A172 (cell line): ENCODE results near the gene NUPR2. TPM values are rescaled to one million over a fixed set of nuclear protein-coding genes. Genes with fewer than 3 reads are reported as not detected.
"Not testable (repeated sequence)": the region's sequence is repeated elsewhere in the genome, so short reads cannot be mapped to it uniquely, and the experiment has no call there.

ENCODE experiments used
- DNase-seq: peaks from one replicate; pipeline ENCODE4 v3.0.0-alpha.2; 2015; ENCODE audit warnings: low spot score
- total RNA-seq: library from RNA; depleted of rRNA; stranded (reverse); fragments of >200 nt; shearing (Covaris generic); gene quantifications from 2 replicates; pipeline ENCODE4 v1.2.3, GENCODE V29; 2014; rRNA removed

NUPR2 gene, protein sequence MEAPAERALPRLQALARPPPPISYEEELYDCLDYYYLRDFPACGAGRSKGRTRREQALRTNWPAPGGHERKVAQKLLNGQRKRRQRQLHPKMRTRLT
- total RNA-seq: not detected in 2 replicates

DNA sequence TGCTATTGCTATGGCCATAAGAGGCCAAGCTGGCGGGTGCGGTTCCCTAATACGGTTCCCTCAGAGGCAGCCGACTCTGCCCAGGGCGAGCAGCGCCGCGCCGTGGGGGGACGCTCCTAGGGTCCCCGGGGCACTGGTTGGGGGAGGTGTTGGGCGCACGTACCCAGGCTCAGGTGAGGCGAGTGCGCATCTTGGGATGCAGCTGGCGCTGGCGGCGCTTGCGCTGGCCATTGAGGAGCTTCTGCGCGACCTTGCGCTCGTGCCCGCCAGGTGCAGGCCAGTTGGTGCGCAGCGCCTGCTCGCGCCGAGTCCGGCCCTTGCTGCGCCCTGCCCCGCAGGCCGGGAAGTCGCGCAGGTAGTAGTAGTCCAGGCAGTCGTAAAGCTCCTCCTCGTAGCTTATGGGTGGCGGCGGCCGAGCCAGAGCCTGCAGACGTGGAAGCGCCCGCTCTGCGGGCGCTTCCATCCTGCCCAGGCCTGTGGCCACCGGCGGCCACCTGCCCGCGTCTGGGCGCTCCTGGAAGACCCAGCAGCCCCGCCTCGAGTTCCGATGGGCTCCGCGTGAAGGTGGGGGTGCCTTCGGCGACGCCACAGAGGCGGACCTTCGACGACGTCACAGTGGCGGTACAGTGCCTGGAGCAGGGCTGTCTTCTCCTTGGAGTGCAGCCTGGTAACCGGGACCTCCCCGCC lies at the start of gene NUPR2:
TSS of gene NUPR2 (minus strand) at position 566 of the 687 bp plus-strand sequence. CDS start at position 463, 103 bp downstream.
- no peak for DNase-seq

DNA sequence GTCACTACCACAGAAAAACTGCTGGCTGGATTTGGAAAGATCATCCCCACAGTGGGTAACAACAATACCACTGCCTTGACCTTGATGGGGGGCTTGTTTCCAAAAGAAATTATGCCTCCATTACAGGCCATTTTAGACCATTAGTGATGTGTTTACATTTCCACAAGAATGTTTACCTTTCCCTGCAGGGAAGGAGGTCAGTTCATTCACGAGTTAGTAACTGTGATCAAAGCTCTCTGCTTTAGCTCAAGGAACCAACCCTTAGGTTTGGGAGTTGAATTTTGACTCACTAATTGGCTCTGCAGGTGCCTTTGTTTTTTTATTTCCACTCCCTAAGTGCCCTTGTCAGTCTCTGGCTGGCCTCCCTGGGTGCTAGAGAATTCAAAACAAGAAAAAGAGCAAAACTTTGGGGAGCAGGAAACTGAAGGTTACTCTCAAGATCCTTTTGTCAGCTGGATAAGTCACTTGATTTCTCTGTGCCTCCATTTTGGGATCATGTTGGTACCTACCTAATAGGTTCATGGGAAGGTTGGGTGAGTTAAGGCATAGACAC lies 41.1 kb upstream of the NUPR2 start:
- DNase-seq: no peak

DNA sequence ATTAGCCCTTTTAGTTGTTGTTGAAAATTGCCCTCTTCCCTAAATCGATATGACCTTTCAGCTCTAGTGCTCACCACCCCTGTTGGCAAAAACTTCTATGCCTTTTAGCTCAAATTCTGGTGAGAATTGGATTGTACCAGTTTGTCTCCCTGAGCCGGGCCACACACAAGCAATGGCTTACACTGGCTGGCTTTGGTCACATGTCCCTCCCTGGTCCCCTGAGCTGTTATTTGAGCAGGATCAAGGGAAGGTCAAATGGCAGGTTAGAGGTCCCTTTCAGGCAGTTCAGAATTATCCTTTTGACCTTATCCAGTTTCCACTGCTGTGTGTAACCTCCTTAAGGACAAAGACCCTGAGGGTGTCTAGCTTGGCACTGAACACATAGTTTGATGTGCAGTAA lies 14.8 kb upstream of the NUPR2 start:
- DNase-seq: not testable (repeated sequence)

DNA sequence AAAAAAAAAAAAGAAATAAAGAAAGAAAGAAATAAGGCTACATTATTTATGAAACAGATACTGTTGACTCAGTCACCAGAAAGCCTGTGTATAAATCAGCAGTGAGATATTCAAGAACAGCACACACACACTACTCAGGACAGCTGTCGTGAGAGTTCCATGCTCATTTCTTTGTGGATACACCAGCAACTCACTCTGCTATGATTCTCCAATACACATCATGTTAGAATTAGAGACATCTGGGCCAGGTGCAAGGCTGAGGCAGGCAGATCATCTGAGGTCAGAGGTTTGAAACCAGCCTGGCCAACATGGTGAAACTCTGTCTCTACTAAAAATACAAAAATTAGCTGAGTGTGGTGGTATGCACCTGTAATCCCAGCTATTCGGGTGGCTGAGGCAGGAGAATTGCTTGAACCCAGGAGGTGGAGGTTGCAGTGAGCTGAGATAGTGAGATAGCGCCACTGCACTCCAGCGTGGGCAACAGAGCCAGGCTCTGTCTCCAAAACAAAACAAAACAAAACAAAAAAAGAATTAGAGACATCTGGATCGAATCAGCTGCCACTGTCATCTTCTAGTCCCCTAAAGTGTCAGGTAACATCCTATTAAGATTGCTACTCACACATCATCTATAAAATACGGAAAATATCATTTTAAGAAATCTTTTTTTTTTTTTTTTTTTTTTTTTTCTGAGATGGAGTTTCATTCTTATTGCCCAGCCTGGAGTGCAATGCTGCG lies 11.2 kb upstream of the NUPR2 start:
- DNase-seq: no peak

DNA sequence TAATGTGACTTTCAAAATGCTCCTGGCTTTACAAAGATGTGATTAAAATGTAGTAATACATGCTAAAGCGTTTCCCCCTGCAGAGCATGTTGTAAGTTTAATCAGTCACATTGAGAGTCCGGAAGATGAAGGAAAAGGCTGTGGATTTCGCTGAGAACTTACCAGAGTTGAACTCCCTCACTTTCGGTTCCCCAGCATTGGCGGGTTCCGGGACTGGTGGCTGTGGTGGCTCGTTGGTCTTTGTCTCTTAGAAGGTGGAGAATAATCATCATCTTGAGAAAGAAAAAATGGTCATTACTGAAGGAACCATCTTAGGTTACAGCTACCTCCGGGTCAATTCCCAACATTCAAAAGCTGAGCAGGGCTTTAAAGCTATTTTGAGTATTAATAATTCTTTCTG lies 9.6 kb upstream of the NUPR2 start:
- DNase-seq: no peak

DNA sequence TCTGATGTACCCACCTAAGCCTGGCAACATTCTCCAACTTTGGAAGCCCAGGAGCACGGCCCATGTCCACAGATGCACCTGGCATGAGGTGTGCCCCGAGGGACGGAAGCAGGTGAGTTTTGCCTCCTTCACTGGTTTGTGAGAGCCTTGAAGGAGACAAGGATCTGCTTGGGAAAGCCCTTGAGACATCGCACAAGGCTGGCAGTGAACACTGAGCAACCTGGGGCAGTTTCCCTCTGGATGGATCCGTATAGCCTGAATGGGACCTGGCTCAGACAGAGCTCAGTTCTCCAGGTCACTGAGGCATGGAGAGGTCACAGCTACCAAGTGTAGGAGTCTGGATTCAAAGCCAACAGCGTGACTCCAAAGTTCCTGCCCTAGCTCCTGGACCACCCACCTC lies 8.8 kb upstream of the NUPR2 start:
- no peak for DNase-seq

DNA sequence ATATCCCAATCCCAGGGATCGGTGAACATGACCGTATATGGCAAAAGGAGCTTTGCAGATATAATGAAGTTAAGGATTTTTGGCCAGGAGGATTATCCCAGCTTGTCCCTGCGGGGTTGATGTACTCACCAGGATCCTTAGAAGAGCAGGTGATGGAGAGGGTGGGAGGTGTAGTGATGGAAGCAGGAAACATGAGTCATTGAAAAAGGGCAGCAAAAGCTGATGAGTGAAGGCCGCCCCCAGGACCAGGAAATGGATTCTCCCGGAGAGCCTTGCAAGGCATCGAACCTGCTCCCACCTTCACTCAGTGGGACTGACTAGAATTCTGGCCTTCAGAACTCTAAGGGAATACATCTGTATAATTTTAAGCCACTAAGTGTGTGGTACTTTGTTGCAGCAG lies 5.2 kb upstream of the NUPR2 start:
- DNase-seq: no peak

DNA sequence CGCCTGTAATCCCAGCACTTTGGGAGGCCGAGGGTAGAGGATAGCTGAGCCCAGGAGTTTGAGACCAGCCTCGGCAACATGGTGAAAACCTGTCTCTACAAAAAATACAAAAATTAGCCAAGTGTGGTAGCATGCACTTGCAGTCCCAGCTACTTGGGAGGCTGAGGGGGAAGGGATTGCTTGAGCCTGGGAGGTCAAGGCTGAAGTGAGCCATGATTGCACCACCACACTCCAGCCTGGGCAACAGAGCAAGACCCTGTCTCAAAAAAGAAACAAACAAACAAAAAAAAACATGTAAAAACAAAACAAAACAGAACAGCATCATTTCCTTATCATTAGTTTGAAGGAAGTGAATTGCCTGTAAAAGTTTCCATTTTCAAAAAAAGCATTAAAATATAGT lies 4.0 kb downstream of the NUPR2 start:
- not testable (repeated sequence) for DNase-seq

DNA sequence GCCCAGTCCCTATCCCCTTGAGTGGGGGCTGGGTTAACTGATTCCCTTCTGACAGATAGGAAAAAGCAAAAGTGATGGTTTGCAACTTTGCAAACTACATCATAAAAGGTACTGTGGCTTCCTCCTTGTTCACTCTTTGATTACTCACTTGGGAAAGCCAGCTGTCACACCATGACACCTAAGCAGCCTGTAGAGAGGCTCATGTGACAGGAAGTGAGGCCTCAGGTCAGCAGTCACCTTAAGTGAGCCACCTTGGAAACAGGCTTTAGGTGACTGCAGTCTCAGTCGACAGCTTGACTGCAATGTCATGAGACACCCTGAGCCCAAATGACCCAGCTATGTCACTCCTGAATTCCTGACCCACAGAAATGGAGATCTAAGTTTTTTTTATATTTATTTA lies 5.6 kb downstream of the NUPR2 start:
- DNase-seq: no peak

DNA sequence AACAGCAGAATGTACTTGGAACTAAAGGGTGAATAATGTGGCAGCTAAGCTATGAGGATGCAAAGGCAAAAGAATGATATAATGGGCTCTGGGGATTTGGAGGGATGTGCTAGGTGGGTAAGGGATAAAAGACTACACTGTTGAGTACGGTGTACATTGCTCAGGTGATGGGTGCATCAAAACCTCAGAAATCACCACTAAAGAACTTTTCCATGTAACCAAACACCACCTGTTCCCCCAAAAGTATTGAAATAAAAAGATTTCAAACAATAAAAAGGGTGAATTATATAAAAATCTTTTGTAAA lies 8.3 kb downstream of the NUPR2 start:
- no peak for DNase-seq

DNA sequence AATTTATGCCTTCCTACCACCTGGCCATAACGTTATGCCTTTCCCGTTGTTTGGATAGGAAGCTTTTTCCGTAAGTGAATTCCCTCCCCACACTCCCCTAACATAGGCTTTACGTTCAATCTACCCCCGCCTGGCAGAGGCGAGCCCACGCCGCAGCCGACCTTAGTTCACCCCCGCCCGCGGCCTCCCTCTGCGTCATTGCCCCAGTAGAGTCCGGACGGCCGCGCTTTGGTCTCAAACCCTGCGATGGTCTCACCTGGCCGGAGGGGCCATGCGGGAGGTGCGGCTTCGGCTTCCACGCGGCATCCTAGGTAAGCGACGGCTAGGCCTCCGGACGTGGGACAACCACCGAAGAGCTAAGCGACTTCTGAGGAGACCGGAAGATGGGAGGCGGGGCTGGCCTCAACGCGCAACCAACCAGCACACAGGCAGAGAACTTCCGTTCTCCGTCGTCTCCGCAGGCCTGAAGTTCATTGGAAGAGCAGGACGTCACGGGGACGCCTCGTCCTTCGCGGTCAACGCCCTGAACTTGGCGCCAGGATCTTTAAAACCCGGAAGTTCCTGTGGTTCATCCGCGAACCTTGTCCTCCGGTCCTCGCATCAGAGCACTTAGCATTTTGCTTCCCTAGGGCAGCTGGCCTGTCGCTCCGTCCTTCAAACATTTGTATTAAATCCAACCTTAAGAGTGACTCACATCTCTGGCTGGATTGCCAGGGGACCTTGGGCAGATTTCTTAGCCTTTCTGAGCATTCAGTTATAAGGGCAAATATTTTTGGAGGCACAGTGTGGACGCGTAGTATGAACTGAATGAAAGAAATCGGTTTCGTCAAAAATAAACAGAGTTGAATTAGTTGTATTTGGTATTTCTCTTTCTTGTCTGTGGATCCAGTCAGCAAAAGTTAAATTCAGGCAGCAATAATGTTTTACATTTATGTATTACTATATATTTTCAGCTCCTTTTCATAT lies 9.8 kb downstream of the NUPR2 start, which contains the start of gene CHCHD2:
TSS of gene CHCHD2 (minus strand) at position 369 of the 966 bp plus-strand sequence. CDS start at position 306, 63 bp downstream.
- peak; percentile 100 for DNase-seq

DNA sequence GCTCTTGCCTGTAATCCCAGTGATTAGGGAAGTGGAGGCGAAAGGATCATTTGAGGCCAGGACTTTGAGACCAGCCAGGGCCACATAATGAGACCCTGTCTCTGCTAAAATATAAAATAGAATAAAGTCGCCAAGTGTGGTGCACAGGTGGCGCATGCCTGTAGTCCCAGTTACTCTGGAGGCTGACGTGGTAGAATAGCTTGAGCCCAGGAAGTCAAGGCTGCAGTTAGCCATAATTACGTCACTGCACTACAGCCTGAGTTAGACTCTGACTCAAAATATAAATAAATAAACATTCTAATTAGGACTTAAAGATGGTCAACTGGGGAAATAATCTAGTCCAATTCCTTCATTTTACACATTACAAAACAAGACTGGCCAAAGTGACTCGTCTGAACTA lies 10.7 kb downstream of the NUPR2 start:
- peak; percentile 83 for DNase-seq

DNA sequence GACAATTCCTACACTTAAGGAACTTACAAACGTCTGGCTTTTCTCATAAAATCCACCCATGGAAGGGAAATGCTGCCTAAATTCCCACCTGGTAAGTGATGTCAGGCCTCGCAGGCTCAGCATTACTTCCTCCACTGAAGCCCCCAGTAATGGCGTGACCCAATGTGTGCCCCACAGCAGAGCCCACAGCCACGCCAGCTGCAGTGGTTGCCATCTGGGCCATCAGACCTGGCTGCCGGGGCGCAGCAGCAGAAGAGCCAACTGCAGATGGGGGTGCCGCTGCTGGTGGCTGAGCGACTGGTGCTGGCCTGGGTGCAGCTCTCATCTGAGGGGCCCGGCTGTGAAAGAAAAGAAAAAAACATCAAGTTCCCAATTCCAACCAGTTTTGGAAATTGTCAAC lies 12.1 kb downstream of the NUPR2 start:
- DNase-seq: not testable (repeated sequence)

DNA sequence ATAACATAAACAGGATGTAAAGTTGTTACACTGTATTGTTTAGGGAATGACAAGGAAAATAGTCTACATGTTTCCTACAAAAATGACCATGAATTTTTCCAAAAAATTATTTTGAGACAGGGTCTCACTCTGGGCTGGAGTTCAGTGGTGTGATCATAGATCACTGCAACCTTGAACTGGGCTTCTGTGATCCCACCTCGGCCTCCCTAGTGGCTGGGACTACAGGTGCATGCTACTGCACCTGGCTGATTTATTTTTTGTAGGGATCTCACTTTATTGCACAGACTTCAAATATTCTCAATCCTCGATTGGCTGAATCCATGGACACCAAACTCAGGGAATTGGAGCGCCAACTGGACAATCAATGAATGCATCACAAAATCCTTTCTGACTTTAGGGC lies 16.6 kb downstream of the NUPR2 start:
- DNase-seq: no peak

DNA sequence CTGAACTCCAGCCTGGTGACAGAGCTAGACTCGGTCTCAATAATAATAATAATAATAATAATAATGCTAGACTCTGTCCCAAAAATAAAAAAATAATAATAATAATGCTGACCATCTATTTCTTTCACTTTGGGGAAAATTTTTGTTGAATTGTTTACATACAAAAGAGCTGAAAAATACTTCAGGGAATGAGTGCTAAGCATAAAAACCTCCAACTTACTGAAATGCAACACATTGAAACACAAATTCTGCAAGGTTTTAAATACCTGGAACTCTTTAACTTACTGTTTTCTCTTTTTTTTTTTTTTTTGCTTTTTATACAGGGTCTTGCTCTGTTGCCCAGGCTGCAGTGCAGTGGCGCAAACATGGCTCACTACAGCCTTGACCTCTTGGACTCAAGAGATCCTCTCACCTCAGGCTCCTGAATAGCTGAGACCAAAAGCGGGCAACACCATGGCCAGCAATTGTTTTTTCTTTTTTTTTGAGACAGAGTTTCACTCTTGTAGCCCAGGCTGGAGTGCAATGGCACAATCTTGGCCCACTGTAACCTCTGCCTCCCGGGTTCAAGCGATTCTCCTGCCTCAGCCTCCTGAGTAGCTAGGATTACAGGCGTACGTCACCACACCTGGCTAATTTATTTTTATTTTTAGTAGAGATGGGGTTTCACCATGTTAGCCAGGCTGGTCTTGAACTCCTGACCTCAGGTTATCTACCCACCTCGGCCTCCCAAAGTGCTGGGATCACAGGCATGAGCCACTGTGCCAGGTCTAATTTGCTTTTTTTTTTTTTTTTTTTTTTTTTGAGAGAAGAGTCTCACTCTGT lies 17.8 kb downstream of the NUPR2 start:
- not testable (repeated sequence) for DNase-seq

DNA sequence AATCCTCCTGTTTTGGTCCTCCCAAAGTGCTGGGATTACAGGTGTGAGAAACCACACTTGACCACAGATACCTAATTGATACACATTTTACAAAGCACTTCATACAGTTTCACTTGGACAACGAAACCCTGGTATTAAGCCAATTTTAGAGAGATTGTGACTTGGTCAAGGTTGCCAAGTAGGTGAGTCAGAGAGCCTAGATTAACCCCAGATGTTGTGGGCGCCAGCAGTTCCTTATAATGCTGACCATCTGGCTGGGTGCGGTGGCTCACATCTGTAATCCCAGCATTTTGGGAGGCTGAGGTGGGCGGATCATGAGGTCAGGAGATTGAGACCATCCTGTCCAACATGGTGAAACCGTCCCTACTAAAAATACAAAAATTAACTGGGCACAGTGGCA lies 18.5 kb downstream of the NUPR2 start:
- DNase-seq: peak; percentile 80

DNA sequence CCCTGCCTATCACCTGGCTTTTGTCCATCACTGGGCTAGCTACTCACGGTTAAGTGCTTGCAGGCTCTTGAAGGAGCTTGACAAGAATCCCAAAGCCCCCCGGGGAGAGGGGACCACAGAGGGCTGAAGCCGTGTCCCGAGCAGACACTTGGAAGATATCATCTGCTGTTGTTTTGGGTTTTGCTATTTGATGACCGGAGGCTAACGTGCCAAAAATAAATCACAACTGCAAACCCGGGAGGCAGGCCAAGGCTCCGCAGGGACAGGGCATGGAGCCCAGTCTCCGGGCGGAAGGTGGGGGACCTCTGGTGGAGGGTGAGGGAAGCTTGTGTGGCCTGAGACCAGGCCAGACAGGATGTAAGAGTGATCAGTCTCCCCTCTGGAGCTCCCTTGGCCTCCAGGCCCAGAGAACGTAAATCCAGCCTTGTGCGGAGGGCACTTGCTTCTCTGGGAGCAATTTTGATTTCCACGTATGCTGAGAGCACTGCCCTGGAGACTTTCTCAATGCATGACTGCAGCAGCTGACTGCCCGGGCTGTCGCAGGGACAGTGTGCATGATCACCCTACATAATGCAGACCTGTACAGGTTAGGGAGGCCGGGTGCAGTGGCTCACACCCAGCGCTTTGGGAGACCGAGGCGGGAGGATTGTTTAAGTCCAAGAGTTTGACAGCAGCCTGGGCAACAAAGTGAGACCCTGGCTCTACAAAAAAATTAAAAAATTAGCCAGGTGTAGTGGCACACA lies 23.3 kb downstream of the NUPR2 start, which contains the start of gene PHKG1:
TSS of gene PHKG1 (minus strand) at position 164 of the 743 bp plus-strand sequence. CDS start 4,011 bp downstream, outside the sequence.
- DNase-seq: peak; percentile 84

DNA sequence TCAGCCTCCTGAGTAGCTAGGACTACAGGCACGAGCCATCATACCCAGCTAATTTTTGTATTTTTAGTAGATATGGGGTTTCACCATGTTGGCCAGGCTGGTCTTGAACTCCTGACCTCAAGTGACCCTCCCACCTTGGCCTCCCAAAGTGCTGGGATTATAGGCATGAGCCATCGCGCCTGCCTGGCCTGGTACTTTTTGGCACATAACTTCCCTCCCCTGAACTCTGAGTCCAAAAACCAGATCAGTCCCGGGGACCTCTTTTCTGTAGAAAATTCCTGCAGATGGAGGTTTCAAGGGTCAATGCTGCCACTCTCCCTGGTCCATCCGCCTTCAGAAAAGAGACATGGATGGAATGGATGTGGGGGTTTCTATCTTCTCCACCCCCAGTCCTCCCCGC lies 23.8 kb downstream of the NUPR2 start:
- not testable (repeated sequence) for DNase-seq

DNA sequence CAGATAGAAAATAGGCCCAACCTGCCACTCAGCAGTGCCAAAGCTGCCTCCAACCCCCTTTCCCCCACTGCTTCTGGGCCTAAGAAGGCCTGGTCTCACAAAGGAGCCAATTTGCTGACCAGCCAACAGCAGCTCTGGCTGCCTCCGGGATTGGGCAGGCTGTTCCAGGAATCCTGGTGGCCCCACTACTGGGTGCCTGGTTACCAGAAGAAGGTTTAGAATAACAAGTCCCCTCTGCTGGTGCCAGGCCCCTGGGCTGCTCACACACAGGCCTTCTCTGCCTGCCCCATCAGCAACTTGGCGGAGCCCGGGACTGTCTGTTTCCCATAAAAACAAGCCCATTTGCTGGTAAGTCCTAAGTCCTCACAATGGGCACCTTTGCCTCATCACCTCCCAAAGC lies 24.6 kb downstream of the NUPR2 start:
- DNase-seq: no peak

DNA sequence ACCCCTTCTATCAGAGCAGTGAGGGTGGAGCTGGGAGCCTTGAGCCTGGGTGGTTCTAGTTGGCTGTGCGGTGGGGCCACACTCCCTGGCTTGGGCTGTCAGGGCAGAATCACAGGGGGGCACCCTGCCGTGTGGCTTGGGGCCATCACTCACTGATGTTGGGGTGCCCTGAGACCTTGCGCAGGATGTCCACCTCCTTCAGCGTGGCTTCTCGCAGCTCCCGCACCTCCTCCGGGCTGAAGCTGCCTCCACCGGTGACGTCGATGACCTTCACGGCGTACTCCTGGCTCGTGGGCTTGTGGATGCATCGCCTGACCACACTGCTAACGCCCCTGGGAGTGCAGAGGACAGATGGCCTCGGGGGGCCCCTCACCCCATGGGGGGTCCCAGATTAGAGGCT lies 28.8 kb downstream of the NUPR2 start:
- no peak for DNase-seq
